Mesendoderm (in vitro differentiated cells): ENCODE results near the gene ACBD3.
A peak's percentile ranks its signal among the peaks of the same experiment; 100 is the strongest.

Experiments
- DNase-seq: peaks from one replicate; pipeline ENCODE4 v3.0.0; 2013
- H2AK5ac ChIP-seq: 2 replicates; pipeline ENCODE4 v1.6.1; 2013; ENCODE audit warnings: low read length, inconsistent platforms
- H2BK120ac ChIP-seq: 2 replicates; pipeline ENCODE4 v1.6.1; 2013; ENCODE audit warnings: low read depth, mild to moderate bottlenecking, low read length, moderate library complexity, mixed read lengths
- H2BK15ac ChIP-seq: replicated peaks from 2 replicates; pipeline ENCODE4 v1.6.1; 2013; ENCODE audit warnings: low read depth, mild to moderate bottlenecking, moderate library complexity
- H2BK5ac ChIP-seq: 2 replicates; pipeline ENCODE4 v1.6.1; 2013; ENCODE audit warnings: low read length, inconsistent platforms
- H3K18ac ChIP-seq: 2 replicates; pipeline ENCODE4 v1.6.1; 2013; ENCODE audit warnings: mild to moderate bottlenecking, low read length, mixed read lengths
- H3K23ac ChIP-seq: one replicate; pipeline ENCODE4 v1.6.1; 2013; ENCODE audit warnings: low read length
- H3K27ac ChIP-seq: 2 replicates; pipeline ENCODE4 v1.5.1; 2013; ENCODE audit warnings: low read depth, mild to moderate bottlenecking, inconsistent platforms, low read length, moderate library complexity
- H3K27me3 ChIP-seq: 2 replicates; pipeline ENCODE4 v1.6.1; 2013; ENCODE audit warnings: low read length, control low read depth, mild to moderate bottlenecking, inconsistent platforms; ENCODE audit not compliant: insufficient read depth, poor library complexity
- H3K36me3 ChIP-seq: 2 replicates; pipeline ENCODE4 v1.6.1; 2013; ENCODE audit warnings: low read length, inconsistent platforms; ENCODE audit not compliant: control insufficient read depth, insufficient read depth
- H3K4ac ChIP-seq: one replicate; pipeline ENCODE4 v1.6.1; 2013; ENCODE audit warnings: low read depth, mild to moderate bottlenecking, low read length, moderate library complexity
- H3K4me1 ChIP-seq: 2 replicates; pipeline ENCODE4 v1.6.1; 2013; ENCODE audit warnings: low read depth, low read length, inconsistent platforms; ENCODE audit not compliant: control insufficient read depth
- H3K4me2 ChIP-seq: 2 replicates; pipeline ENCODE4 v1.6.1; 2013; ENCODE audit warnings: low read length
- H3K4me3 ChIP-seq: 2 replicates; pipeline ENCODE4 v1.5.1; 2013; ENCODE audit warnings: mild to moderate bottlenecking, low read length
- H3K56ac ChIP-seq: one replicate; pipeline ENCODE4 v1.6.1; 2013; ENCODE audit warnings: low read length
- H3K79me1 ChIP-seq: 2 replicates; pipeline ENCODE4 v1.6.1; 2013; ENCODE audit warnings: low read length, inconsistent platforms
- H3K79me2 ChIP-seq: 2 replicates; pipeline ENCODE4 v1.6.1; 2013; ENCODE audit warnings: mild to moderate bottlenecking, low read length; ENCODE audit not compliant: control insufficient read depth, insufficient read depth
- H3K9ac ChIP-seq: 2 replicates; pipeline ENCODE4 v1.6.1; 2013; ENCODE audit warnings: low read length, inconsistent platforms
- H4K5ac ChIP-seq: one replicate; pipeline ENCODE4 v1.6.1; 2013; ENCODE audit warnings: low read length
- H4K8ac ChIP-seq: one replicate; pipeline ENCODE4 v1.6.1; 2013; ENCODE audit warnings: low read depth, mild to moderate bottlenecking, control low read depth, low read length, moderate library complexity
- WGBS: extraction: QIAGEN DNeasy Blood & Tissue Kit; methylation state at CpG from one replicate; pipeline ENCODE4 v1.1.7; 2013; ENCODE audit warnings: low lambda C conversion rate, missing lambda C conversion rate; ENCODE audit not compliant: insufficient coverage; ENCODE audit errors: extremely low coverage; 5-methylcytosine and 5-hydroxymethylcytosine counted together

Gene ACBD3

GRCh38 chr1:226185141-226186036 lies 1.2 kb downstream of the ACBD3 start:
- no peak for DNase-seq
- Histone ChIP-seq H3K4me1 (no peaks in the 10 kb centered on the region), H2BK5ac (no peak overlapping the region), H3K56ac (peak overlapping the region; percentile 98), H3K27me3 (no peaks in the 10 kb centered on the region), H2BK120ac (no peak overlapping the region), H3K18ac (no peak overlapping the region), H3K79me1 (peaks cover 5% of the 10 kb centered on the region), H3K79me2 (peaks cover 39% of the 10 kb centered on the region), H3K9ac (peak overlapping the region; percentile 96), H4K5ac (no peak overlapping the region), H3K36me3 (no peaks in the 10 kb centered on the region), H3K4me2 (peak overlapping the region; percentile 94), H3K4ac (no peak overlapping the region), H2AK5ac (no peak overlapping the region), H3K4me3 (peak overlapping the region; percentile 98), H3K23ac (no peak overlapping the region), H3K27ac (no peak overlapping the region), H4K8ac (no peak overlapping the region), H2BK15ac (no peak overlapping the region)
- WGBS, result no CpG with 5 or more reads among the region's 14 CpGs

GRCh38 chr1:226181996-226182714 lies 4.4 kb downstream of the ACBD3 start:
- Histone ChIP-seq H3K79me1 (peaks cover 5% of the 10 kb centered on the region), H3K79me2 (peaks cover 56% of the 10 kb centered on the region), H3K36me3 (no peaks in the 10 kb centered on the region), H3K27me3 (no peaks in the 10 kb centered on the region), H3K4me2 (no peak overlapping the region), H3K56ac (no peak overlapping the region), H4K5ac (no peak overlapping the region), H3K23ac (no peak overlapping the region), H3K18ac (no peak overlapping the region), H2AK5ac (no peak overlapping the region), H3K27ac (no peak overlapping the region), H3K9ac (no peak overlapping the region), H2BK15ac (no peak overlapping the region), H2BK120ac (no peak overlapping the region), H3K4ac (no peak overlapping the region), H2BK5ac (no peak overlapping the region), H4K8ac (no peak overlapping the region), H3K4me3 (no peak overlapping the region), H3K4me1 (no peaks in the 10 kb centered on the region)
- no CpG with 5 or more reads among the region's 14 CpGs for WGBS
- peak; percentile 46 for DNase-seq

- DNase-seq, result no peak
- H3K27ac ChIP-seq, result no peak overlapping the region
- H3K79me2 ChIP-seq, result peaks cover 49% of the 10 kb centered on the region
- no peaks in the 10 kb centered on the region for H3K36me3 ChIP-seq
- H2BK5ac ChIP-seq, result no peak overlapping the region
- no peak overlapping the region for H3K18ac ChIP-seq
- H3K4me3 ChIP-seq, result no peak overlapping the region
- H3K4ac ChIP-seq, result no peak overlapping the region
- H3K4me2 ChIP-seq, result no peak overlapping the region
- H3K4me1 ChIP-seq, result no peaks in the 10 kb centered on the region
- H2BK120ac ChIP-seq, result no peak overlapping the region
- H2BK15ac ChIP-seq, result no peak overlapping the region
- H3K56ac ChIP-seq, result no peak overlapping the region
- no peak overlapping the region for H2AK5ac ChIP-seq
- no peak overlapping the region for H4K8ac ChIP-seq
- H3K9ac ChIP-seq, result no peak overlapping the region
- WGBS, result no CpG with 5 or more reads among the region's 8 CpGs
- no peak overlapping the region for H3K23ac ChIP-seq
- H4K5ac ChIP-seq, result no peak overlapping the region
- H3K79me1 ChIP-seq, result peaks cover 6% of the 10 kb centered on the region
- no peaks in the 10 kb centered on the region for H3K27me3 ChIP-seq
These were observed 9.7 kb downstream of the ACBD3 start for GRCh38 chr1:226176870-226177269.

GRCh38 chr1:226172589-226172988 lies 14.0 kb downstream of the ACBD3 start:
- Histone ChIP-seq H3K27ac (no peak overlapping the region), H3K4me3 (no peak overlapping the region), H2BK5ac (no peak overlapping the region), H3K79me1 (peaks cover 6% of the 10 kb centered on the region), H2BK15ac (no peak overlapping the region), H3K36me3 (no peaks in the 10 kb centered on the region), H3K23ac (no peak overlapping the region), H3K27me3 (no peaks in the 10 kb centered on the region), H3K18ac (no peak overlapping the region), H3K79me2 (peaks cover 34% of the 10 kb centered on the region), H4K8ac (no peak overlapping the region), H2AK5ac (no peak overlapping the region), H2BK120ac (no peak overlapping the region), H4K5ac (no peak overlapping the region), H3K9ac (no peak overlapping the region), H3K4ac (no peak overlapping the region), H3K4me1 (no peaks in the 10 kb centered on the region), H3K4me2 (no peak overlapping the region), H3K56ac (no peak overlapping the region)
- no peak for DNase-seq
- no CpG with 5 or more reads among the region's 5 CpGs for WGBS

GRCh38 chr1:226166341-226166740 lies 20.2 kb downstream of the ACBD3 start:
- Histone ChIP-seq H4K5ac (no peak overlapping the region), H3K36me3 (peaks cover 6% of the 10 kb centered on the region), H3K79me2 (peaks cover 4% of the 10 kb centered on the region), H3K4ac (no peak overlapping the region), H3K27ac (no peak overlapping the region), H4K8ac (no peak overlapping the region), H3K4me1 (no peaks in the 10 kb centered on the region), H2BK5ac (no peak overlapping the region), H3K4me2 (no peak overlapping the region), H3K9ac (no peak overlapping the region), H3K4me3 (no peak overlapping the region), H2AK5ac (no peak overlapping the region), H2BK120ac (no peak overlapping the region), H3K18ac (no peak overlapping the region), H3K27me3 (no peaks in the 10 kb centered on the region), H3K79me1 (peaks cover 4% of the 10 kb centered on the region), H2BK15ac (no peak overlapping the region), H3K23ac (no peak overlapping the region), H3K56ac (no peak overlapping the region)
- no CpG with 5 or more reads among the region's 9 CpGs for WGBS
- DNase-seq, result no peak
